DMS153 (cell line): ENCODE measurements around the gene ALPP.
"Not testable (repeated sequence)": the region's sequence is repeated elsewhere in the genome, so short reads cannot be mapped to it uniquely, and the experiment has no call there.

Experiments used
- DNase-seq: peaks from one replicate; lab custom pipeline; 2025; lab: John Stamatoyannopoulos, UW

The ALPP gene

GRCh38 chr2:232381204-232382031, 2.9 kb downstream of the ALPP start:
- not testable (repeated sequence) for DNase-seq

GRCh38 chr2:232382331-232383225, 4.0 kb downstream of the ALPP start:
- DNase-seq = no peak

GRCh38 chr2:232384466-232384865, 5.9 kb downstream of the ALPP start:
- no peak for DNase-seq

GRCh38 chr2:232385058-232385457, 6.5 kb downstream of the ALPP start:
- not testable (repeated sequence) for DNase-seq

- no peak for DNase-seq
These were observed 7.3 kb downstream of the ALPP start for GRCh38 chr2:232385660-232386489.

GRCh38 chr2:232386490-232386739, 7.9 kb downstream of the ALPP start:
- no peak for DNase-seq

GRCh38 chr2:232386740-232387450, 8.3 kb downstream of the ALPP start:
- DNase-seq = no peak

GRCh38 chr2:232387451-232388171, 9.1 kb downstream of the ALPP start:
- no peak for DNase-seq

GRCh38 chr2:232388324-232388891, 9.9 kb downstream of the ALPP start:
- DNase-seq = no peak

GRCh38 chr2:232389327-232389726, 10.8 kb downstream of the ALPP start:
- no peak for DNase-seq

- no peak for DNase-seq
These were observed 12.1 kb downstream of the ALPP start for GRCh38 chr2:232390661-232391060.

- DNase-seq = no peak
These were observed 15.0 kb downstream of the ALPP start for GRCh38 chr2:232393556-232393955.

- not testable (repeated sequence) for DNase-seq
These were observed 15.9 kb downstream of the ALPP start for GRCh38 chr2:232394431-232394830.

- no peak for DNase-seq
These were observed 17.0 kb downstream of the ALPP start for GRCh38 chr2:232395586-232395985.

GRCh38 chr2:232396683-232397082, 18.1 kb downstream of the ALPP start:
- no peak for DNase-seq

GRCh38 chr2:232398293-232399034, 19.9 kb downstream of the ALPP start:
- no peak for DNase-seq

GRCh38 chr2:232400256-232401015, 21.9 kb downstream of the ALPP start:
- DNase-seq = peak; percentile 7

GRCh38 chr2:232402518-232402917, 24.0 kb downstream of the ALPP start:
- DNase-seq = no peak

- DNase-seq = no peak
These were observed 27.5 kb downstream of the ALPP start for GRCh38 chr2:232405943-232406510.
